CD14-positive monocyte (primary cell): ENCODE measurements around the gene HSPA14. TPM values are rescaled to one million over a fixed set of nuclear protein-coding genes. Genes with fewer than 3 reads are reported as not detected.
A peak's percentile ranks its signal among the peaks of the same experiment; 100 is the strongest.

ENCODE experiments used
- DNase-seq, 3 donors: peaks; one replicate each; pipeline ENCODE4 v3.0.0-alpha.2; 2011 to 2022
- H2AFZ ChIP-seq: 2 replicates; pipeline ENCODE4 v1.6.0; 2012; ENCODE audit warnings: mild to moderate bottlenecking, low read depth, low read length, inconsistent platforms; ENCODE audit not compliant: insufficient read depth, poor library complexity, severe bottlenecking
- H3K27ac ChIP-seq, 2 donors: 1 replicate in 1 of 2; 2 replicates in 1 of 2; pipeline ENCODE4 v1.5.1; 2012 to 2013; ENCODE audit warnings: low read length in 2 of 2, control low read depth in 1 of 2, inconsistent platforms in 1 of 2, low read depth in 1 of 2, mild to moderate bottlenecking in 1 of 2
- H3K27me3 ChIP-seq, 2 donors: one replicate each; pipeline versions ENCODE4 v1.6.0 to v1.6.1; 2011 to 2013; ENCODE audit warnings: low read length in 2 of 2; ENCODE audit not compliant: control insufficient read depth in 2 of 2, insufficient read depth in 2 of 2
- H3K36me3 ChIP-seq, 2 donors: replicated peaks in 1 of 2; 1 replicate in 1 of 2; 2 replicates in 1 of 2; pipeline versions ENCODE4 v1.5.1 to v1.6.1; 2012 to 2013; ENCODE audit warnings: low read length in 2 of 2, control low read depth in 1 of 2, inconsistent platforms in 1 of 2, mild to moderate bottlenecking in 1 of 2; ENCODE audit not compliant: insufficient read depth in 2 of 2, control insufficient read depth in 1 of 2
- H3K4me1 ChIP-seq, 2 donors: 1 replicate in 1 of 2; 2 replicates in 1 of 2; pipeline versions ENCODE4 v1.5.1 to v1.6.1; 2012 to 2013; ENCODE audit warnings: low read length in 2 of 2, control low read depth in 1 of 2, inconsistent platforms in 1 of 2, mild to moderate bottlenecking in 1 of 2, moderate library complexity in 1 of 2; ENCODE audit not compliant: insufficient read depth in 2 of 2, control insufficient read depth in 1 of 2
- H3K4me2 ChIP-seq: replicated peaks from 2 replicates; pipeline ENCODE3; 2012; ENCODE audit warnings: low read length, moderate library complexity, mild to moderate bottlenecking; ENCODE audit not compliant: poor library complexity, severe bottlenecking; ENCODE audit errors: extremely low read depth
- H3K4me3 ChIP-seq, 3 experiments: fragments of 200-600 bp in 1 of 3; sonication (generic) in 1 of 3; replicated peaks in 1 of 3; 1 replicate in 2 of 3; 2 replicates in 1 of 3; pipeline ENCODE4 v1.5.1; 2011 to 2013; ENCODE audit warnings: low read length in 3 of 3, mild to moderate bottlenecking in 3 of 3, control low read depth in 2 of 3, low read depth in 2 of 3, inconsistent platforms in 1 of 3, moderate library complexity in 1 of 3
- H3K79me2 ChIP-seq: 2 replicates; pipeline ENCODE4 v1.6.0; 2012; ENCODE audit warnings: mild to moderate bottlenecking, control low read depth, inconsistent platforms, low read length, moderate library complexity; ENCODE audit not compliant: insufficient read depth
- H3K9ac ChIP-seq: 2 replicates; pipeline ENCODE4 v1.6.0; 2017; ENCODE audit warnings: low read length, mild to moderate bottlenecking; ENCODE audit not compliant: insufficient read depth, poor library complexity, severe bottlenecking
- H3K9me3 ChIP-seq, 2 donors: replicated peaks in 1 of 2; 1 replicate in 1 of 2; 2 replicates in 1 of 2; pipeline versions ENCODE4 v1.5.1 to v1.6.1; 2012 to 2013; ENCODE audit warnings: low read length in 2 of 2, control low read depth in 1 of 2; ENCODE audit not compliant: control insufficient read depth in 1 of 2, insufficient read depth in 1 of 2
- H4K20me1 ChIP-seq: 2 replicates; pipeline ENCODE4 v1.6.0; 2012; ENCODE audit warnings: mild to moderate bottlenecking, low read length, control low read depth, moderate library complexity; ENCODE audit not compliant: insufficient read depth
- H3K27ac Mint-ChIP-seq, 7 donors: one replicate each; pipeline ENCODE4 v1.8.0; 2020; ENCODE audit warnings: mild to moderate bottlenecking in 7 of 7, mixed read lengths in 7 of 7, moderate library complexity in 6 of 7, inconsistent platforms in 2 of 7
- H3K27me3 Mint-ChIP-seq, 3 donors: one replicate each; pipeline ENCODE4 v1.8.0; 2021 to 2022; ENCODE audit warnings: low read depth in 3 of 3, mild to moderate bottlenecking in 3 of 3, mixed read lengths in 3 of 3, moderate library complexity in 3 of 3, inconsistent platforms in 1 of 3
- H3K36me3 Mint-ChIP-seq, 2 donors: one replicate each; pipeline ENCODE4 v1.8.0; 2020; ENCODE audit warnings: mixed read lengths in 2 of 2, inconsistent platforms in 1 of 2, mild to moderate bottlenecking in 1 of 2
- H3K4me1 Mint-ChIP-seq: one replicate; pipeline ENCODE4 v1.8.0; 2020; ENCODE audit warnings: mild to moderate bottlenecking, mixed read lengths
- H3K4me3 Mint-ChIP-seq, 2 donors: one replicate each; pipeline ENCODE4 v1.8.0; 2020; ENCODE audit warnings: mild to moderate bottlenecking in 2 of 2, mixed read lengths in 2 of 2, moderate library complexity in 1 of 2
- H3K9me3 Mint-ChIP-seq, 7 donors: one replicate each; pipeline ENCODE4 v1.8.0; 2020 to 2022; ENCODE audit warnings: mixed read lengths in 7 of 7, mild to moderate bottlenecking in 6 of 7, moderate library complexity in 6 of 7, inconsistent platforms in 2 of 7
- WGBS: methylation state at CpG from one replicate; pipeline ENCODE4 v1.1.5; 2013; ENCODE audit warnings: missing lambda C conversion rate; ENCODE audit not compliant: insufficient coverage; 5-methylcytosine and 5-hydroxymethylcytosine counted together
- intact Hi-C, 2 donors: fragments of 100-400 bp; cut with micrococcal nuclease; formaldehyde crosslinking; loops; one replicate each; pipeline versions ENCODE4 v1.15.0 to v1.15.1; 2023
- polyA plus RNA-seq, 3 donors: library from polyadenylated mRNA; depleted of rRNA in 1 of 3; unstranded in 2 of 3; stranded (reverse) in 1 of 3; fragments of 300-500 nt in 2 of 3; fragments of >200 nt in 1 of 3; fragmentation: Illumina TruSeq in 2 of 3; gene quantifications; 1 replicate in 2 of 3; 2 replicates in 1 of 3; pipeline ENCODE4 v1.2.3, GENCODE V29; 2012 to 2021
- TF ChIP-seq, protein P1 (sequence below): fragments of 200-600 bp; IDR thresholded peaks from one replicate; pipeline ENCODE4 v1.8.0; 2022; ENCODE audit warnings: antibody characterized with exemption, mild to moderate bottlenecking

The HSPA14 gene
- polyA plus RNA-seq, 3 donors, result 10.4 to 19.3 (median 15.4) TPM

DNA sequence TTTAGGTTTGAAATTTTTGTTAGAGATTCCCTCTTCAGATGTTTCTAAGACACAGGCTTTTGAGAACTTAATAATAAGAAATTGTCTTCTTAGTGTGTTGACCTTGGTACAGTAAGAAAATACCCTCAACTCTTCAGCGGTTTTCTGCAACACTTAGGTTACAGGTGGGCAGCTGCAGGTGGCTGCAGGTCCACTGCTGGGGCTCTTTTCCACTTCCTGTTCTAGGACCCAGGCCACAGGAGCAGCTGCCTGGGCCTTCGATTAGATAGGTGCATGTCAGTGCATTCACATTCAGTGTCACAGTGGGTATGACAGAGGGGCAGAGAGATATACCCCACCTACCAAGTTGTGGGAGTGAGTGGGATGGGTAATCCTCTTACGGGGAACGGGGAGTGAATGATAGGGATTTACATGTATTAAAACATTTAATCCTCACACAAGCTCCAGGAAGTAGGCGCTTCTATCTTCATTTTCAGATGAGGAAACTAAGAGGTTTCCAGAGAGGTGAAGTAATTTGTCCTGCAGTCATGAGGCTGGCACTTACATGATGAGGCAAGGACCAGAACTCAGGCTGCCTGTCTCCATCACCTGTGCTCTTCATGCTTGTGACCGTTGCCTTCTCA lies 20.3 kb downstream of the HSPA14 start:
- peaks cover 0 to 3% (median 0%) of the 10 kb centered on the region in 3 donors for H3K27me3 Mint-ChIP-seq
- Histone ChIP-seq H3K4me2 (no peak overlapping the region), H3K27me3 (no peaks in the 10 kb centered on the region), H3K79me2 (no peaks in the 10 kb centered on the region), H3K9ac (no peak overlapping the region), H4K20me1 (no peaks in the 10 kb centered on the region), H3K36me3 (peaks cover 32 to 49% of the 10 kb centered on the region in 2 donors), H3K4me1 (peaks cover 7 to 24% of the 10 kb centered on the region in 2 donors), H3K4me3 (no peak overlapping the region), H2AFZ (no peak overlapping the region), H3K9me3 (no peaks in the 10 kb centered on the region), H3K27ac (peak overlapping the region in 1 of 2 donors; percentile 2)
- no peaks in the 10 kb centered on the region for H3K9me3 Mint-ChIP-seq
- no peak for DNase-seq
- no CpG with 5 or more reads among the region's 6 CpGs for WGBS
- H3K4me3 Mint-ChIP-seq, result no peak overlapping the region
- peaks cover 23% of the 10 kb centered on the region for H3K4me1 Mint-ChIP-seq
- H3K27ac Mint-ChIP-seq, result peak overlapping the region in 1 of 7 donors; percentile 50
- TF ChIP-seq, protein P1, sequence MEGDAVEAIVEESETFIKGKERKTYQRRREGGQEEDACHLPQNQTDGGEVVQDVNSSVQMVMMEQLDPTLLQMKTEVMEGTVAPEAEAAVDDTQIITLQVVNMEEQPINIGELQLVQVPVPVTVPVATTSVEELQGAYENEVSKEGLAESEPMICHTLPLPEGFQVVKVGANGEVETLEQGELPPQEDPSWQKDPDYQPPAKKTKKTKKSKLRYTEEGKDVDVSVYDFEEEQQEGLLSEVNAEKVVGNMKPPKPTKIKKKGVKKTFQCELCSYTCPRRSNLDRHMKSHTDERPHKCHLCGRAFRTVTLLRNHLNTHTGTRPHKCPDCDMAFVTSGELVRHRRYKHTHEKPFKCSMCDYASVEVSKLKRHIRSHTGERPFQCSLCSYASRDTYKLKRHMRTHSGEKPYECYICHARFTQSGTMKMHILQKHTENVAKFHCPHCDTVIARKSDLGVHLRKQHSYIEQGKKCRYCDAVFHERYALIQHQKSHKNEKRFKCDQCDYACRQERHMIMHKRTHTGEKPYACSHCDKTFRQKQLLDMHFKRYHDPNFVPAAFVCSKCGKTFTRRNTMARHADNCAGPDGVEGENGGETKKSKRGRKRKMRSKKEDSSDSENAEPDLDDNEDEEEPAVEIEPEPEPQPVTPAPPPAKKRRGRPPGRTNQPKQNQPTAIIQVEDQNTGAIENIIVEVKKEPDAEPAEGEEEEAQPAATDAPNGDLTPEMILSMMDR, result no peak
- intact Hi-C loops, result no loop called here
- peaks cover 46 to 56% of the 10 kb centered on the region in 2 donors for H3K36me3 Mint-ChIP-seq

DNA sequence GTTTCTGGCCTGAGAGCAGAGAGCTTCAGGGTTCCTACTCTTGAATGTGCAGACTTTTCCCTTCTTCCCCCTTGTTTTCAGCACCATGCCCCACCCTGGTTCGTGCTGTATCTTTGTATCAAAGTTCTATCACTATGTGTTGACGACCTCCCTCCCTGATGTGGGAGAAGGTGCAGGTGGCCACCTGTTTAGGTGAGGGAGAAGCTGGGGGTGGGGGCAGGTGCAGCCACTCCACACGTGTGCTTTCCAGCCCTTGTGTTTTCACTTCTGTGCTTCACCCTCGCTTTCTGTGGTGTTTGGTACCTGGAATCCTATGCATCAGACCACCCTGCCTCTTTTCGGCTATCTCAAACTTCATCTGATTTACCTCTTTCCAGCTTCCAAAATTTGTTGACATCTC lies 20.9 kb downstream of the HSPA14 start:
- H3K4me1 ChIP-seq, result peaks cover 7 to 24% of the 10 kb centered on the region in 2 donors
- H3K4me3 ChIP-seq, result no peak overlapping the region
- Mint-ChIP-seq H3K4me3 (no peak overlapping the region), H3K36me3 (peaks cover 45 to 56% of the 10 kb centered on the region in 2 donors), H3K27ac (no peak overlapping the region), H3K27me3 (peaks cover 0 to 3% (median 0%) of the 10 kb centered on the region in 3 donors), H3K9me3 (no peaks in the 10 kb centered on the region), H3K4me1 (peaks cover 23% of the 10 kb centered on the region)
- H3K9me3 ChIP-seq, result no peaks in the 10 kb centered on the region
- H3K27me3 ChIP-seq, result no peaks in the 10 kb centered on the region
- H4K20me1 ChIP-seq, result no peaks in the 10 kb centered on the region
- H3K79me2 ChIP-seq, result no peaks in the 10 kb centered on the region
- 100% methylated on average over 1 of the region's 5 CpGs for WGBS
- DNase-seq, result no peak
- no peak overlapping the region for H3K9ac ChIP-seq
- no peak overlapping the region for H3K4me2 ChIP-seq
- intact Hi-C loops, result no loop called here
- TF ChIP-seq, protein P1, result no peak
- H3K27ac ChIP-seq, result peak overlapping the region in 1 of 2 donors; percentile 2
- H2AFZ ChIP-seq, result no peak overlapping the region
- H3K36me3 ChIP-seq, result peaks cover 33 to 49% of the 10 kb centered on the region in 2 donors
